ENCODE measurements around the gene FBXW7. TPM values are rescaled to one million over a fixed set of nuclear protein-coding genes. Genes with fewer than 3 reads are reported as not detected.

The FBXW7 gene
- total RNA-seq, 1 experiment from 2014 or later = 23.0 TPM

DNA sequence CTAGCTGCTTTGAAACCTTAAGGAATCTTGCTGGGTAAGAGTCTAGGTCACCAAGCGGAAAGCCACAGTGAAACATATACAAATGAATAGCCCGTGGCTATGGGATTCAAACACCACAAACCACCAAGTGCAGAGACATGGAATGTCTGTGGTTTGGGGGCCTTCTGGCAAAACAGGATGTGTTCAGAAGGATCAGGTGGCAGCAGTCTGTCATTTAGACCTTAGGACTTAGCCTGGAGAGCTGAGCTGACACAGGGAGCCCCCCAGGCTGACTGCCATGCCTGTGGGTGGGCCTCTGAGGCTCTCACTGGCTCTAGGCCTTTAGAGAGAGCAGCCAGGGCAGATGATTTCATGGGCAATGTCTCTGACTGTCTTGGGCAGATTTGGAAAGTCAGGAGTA lies 225.6 kb downstream of the FBXW7 start:
- no peak overlapping the region for H3K4me2 ChIP-seq (ENCODE audit: low read length)

More for the DNA sequence above, 225.6 kb downstream of the FBXW7 start:
- intact Hi-C loops (cut with micrococcal nuclease) = no loop called here
- no peak for DNase-seq (ENCODE audit: low read depth, low spot score)
- peak; percentile 42; the same call in 1 of the 2 replicates for ATAC-seq
- no peaks in the 10 kb centered on the region for H3K79me2 ChIP-seq (ENCODE audit: insufficient read depth, low read length)
- no peak overlapping the region for H3K27ac ChIP-seq (ENCODE audit: low read depth, low read length)
- no peak overlapping the region for H3K4me3 ChIP-seq (replicated peaks in 1 of 2; ENCODE audit: low read depth in 1 of 2, low read length in 2 of 2)
- RAD21 ChIA-PET (ENCODE audit: low non-redundant PET in 1 of 2, low total read pairs in 2 of 2, uncharacterized antibody in 2 of 2, unreplicated experiment in 2 of 2) = no interaction called here
- no peaks in the 10 kb centered on the region for H3K4me1 ChIP-seq (ENCODE audit: control insufficient read depth in 1 of 2, insufficient read depth in 2 of 2, low read length in 2 of 2)
- H3K9ac ChIP-seq (ENCODE audit: low read length) = no peak overlapping the region
- CTCF ChIA-PET = no interaction called here
- no peak for TF ChIP-seq ELF1 (IDR thresholded peaks at IDR 0.05; ENCODE audit: borderline replicate concordance, low read depth)
- no peak for TF ChIP-seq MAX (IDR thresholded peaks at IDR 0.05)
- TF ChIP-seq EZH2 (IDR thresholded peaks at IDR 0.05) = no peak
- TF ChIP-seq, protein P1, sequence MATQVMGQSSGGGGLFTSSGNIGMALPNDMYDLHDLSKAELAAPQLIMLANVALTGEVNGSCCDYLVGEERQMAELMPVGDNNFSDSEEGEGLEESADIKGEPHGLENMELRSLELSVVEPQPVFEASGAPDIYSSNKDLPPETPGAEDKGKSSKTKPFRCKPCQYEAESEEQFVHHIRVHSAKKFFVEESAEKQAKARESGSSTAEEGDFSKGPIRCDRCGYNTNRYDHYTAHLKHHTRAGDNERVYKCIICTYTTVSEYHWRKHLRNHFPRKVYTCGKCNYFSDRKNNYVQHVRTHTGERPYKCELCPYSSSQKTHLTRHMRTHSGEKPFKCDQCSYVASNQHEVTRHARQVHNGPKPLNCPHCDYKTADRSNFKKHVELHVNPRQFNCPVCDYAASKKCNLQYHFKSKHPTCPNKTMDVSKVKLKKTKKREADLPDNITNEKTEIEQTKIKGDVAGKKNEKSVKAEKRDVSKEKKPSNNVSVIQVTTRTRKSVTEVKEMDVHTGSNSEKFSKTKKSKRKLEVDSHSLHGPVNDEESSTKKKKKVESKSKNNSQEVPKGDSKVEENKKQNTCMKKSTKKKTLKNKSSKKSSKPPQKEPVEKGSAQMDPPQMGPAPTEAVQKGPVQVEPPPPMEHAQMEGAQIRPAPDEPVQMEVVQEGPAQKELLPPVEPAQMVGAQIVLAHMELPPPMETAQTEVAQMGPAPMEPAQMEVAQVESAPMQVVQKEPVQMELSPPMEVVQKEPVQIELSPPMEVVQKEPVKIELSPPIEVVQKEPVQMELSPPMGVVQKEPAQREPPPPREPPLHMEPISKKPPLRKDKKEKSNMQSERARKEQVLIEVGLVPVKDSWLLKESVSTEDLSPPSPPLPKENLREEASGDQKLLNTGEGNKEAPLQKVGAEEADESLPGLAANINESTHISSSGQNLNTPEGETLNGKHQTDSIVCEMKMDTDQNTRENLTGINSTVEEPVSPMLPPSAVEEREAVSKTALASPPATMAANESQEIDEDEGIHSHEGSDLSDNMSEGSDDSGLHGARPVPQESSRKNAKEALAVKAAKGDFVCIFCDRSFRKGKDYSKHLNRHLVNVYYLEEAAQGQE (IDR thresholded peaks at IDR 0.05; ENCODE audit: low read depth) = no peak
- TF ChIP-seq RAD21 (IDR thresholded peaks at IDR 0.05; ENCODE audit: low read depth) = no peak
- TF ChIP-seq JUND (IDR thresholded peaks at IDR 0.05) = no peak
- no peak for TF ChIP-seq ZBTB33 (IDR thresholded peaks at IDR 0.05; ENCODE audit: extremely low read depth, insufficient replicate concordance, low read length)
- no peak for TF ChIP-seq EZH2phosphoT487 (IDR thresholded peaks at IDR 0.05; ENCODE audit: borderline replicate concordance)
- H4K20me1 ChIP-seq (ENCODE audit: insufficient read depth) = no peaks in the 10 kb centered on the region
- no peaks in the 10 kb centered on the region for H3K36me3 ChIP-seq (ENCODE audit: control insufficient read depth in 1 of 2, insufficient read depth in 2 of 2, low read length in 2 of 2)
- H3K9me2 ChIP-seq (ENCODE audit: insufficient read depth) = no peaks in the 10 kb centered on the region
- POLR2A ChIA-PET = no interaction called here
- H3K9me3 ChIP-seq (ENCODE audit: control insufficient read depth in 1 of 2, insufficient read depth in 1 of 2, low read depth in 1 of 2, low read length in 2 of 2) = no peaks in the 10 kb centered on the region
- no peak overlapping the region for H2AFZ ChIP-seq (ENCODE audit: low read depth, low read length, poor library complexity, severe bottlenecking)
- no peaks in the 10 kb centered on the region for H3K27me3 ChIP-seq (ENCODE audit: insufficient read depth, low read length)
- no TSS peak for BruUV-seq (replicated peaks)

Measured in HCT116 (cell line).